ENCODE measurements around the gene CCDC141.

The CCDC141 gene

GRCh38 chr2:178933493-178933892, 116.4 kb downstream of the CCDC141 start:
- ATAC-seq = no peak
- no peak for TF ChIP-seq ZNF565 (CRISPR knock-in tag; conservative IDR thresholded peaks at IDR 0.05; ENCODE audit: low read depth)
- no peak for TF ChIP-seq OSR1 (CRISPR knock-in tag; IDR thresholded peaks at IDR 0.05)
- no peak for TF ChIP-seq PATZ1 (CRISPR knock-in tag; IDR thresholded peaks at IDR 0.05; ENCODE audit: borderline replicate concordance)
- TF ChIP-seq ESRRG (CRISPR knock-in tag; IDR thresholded peaks at IDR 0.05) = no peak

- no peak for TF ChIP-seq ZNF8 (CRISPR knock-in tag; IDR thresholded peaks at IDR 0.05)
- no peak for TF ChIP-seq TCF4 (CRISPR knock-in tag; IDR thresholded peaks at IDR 0.05; ENCODE audit: borderline replicate concordance)
- no peak for TF ChIP-seq OSR1 (CRISPR knock-in tag; IDR thresholded peaks at IDR 0.05)
- TF ChIP-seq ARNTL (CRISPR knock-in tag; IDR thresholded peaks at IDR 0.05; ENCODE audit: borderline replicate concordance, low read depth) = no peak
- TF ChIP-seq ZNF70 (CRISPR knock-in tag; IDR thresholded peaks at IDR 0.05) = no peak
- no peak for TF ChIP-seq CSRNP3 (CRISPR knock-in tag; IDR thresholded peaks at IDR 0.05)
- no peak for ATAC-seq
Measured at GRCh38 chr2:178928077-178928476, 121.9 kb downstream of the CCDC141 start.

GRCh38 chr2:178927173-178927572, 122.8 kb downstream of the CCDC141 start:
- no peak for ATAC-seq
- TF ChIP-seq SNAI2 (CRISPR knock-in tag; IDR thresholded peaks at IDR 0.05) (no peak), GLIS3 (CRISPR knock-in tag; IDR thresholded peaks at IDR 0.05) (no peak), CSRNP3 (CRISPR knock-in tag; IDR thresholded peaks at IDR 0.05) (no peak), ZFP30 (CRISPR knock-in tag; IDR thresholded peaks at IDR 0.05) (no peak), ZC3H10 (CRISPR knock-in tag; IDR thresholded peaks at IDR 0.05) (no peak), RARB (CRISPR knock-in tag; IDR thresholded peaks at IDR 0.05) (no peak), PPARA (CRISPR knock-in tag; IDR thresholded peaks at IDR 0.05; ENCODE audit: borderline replicate concordance) (no peak), BACH2 (CRISPR knock-in tag; IDR thresholded peaks at IDR 0.05; ENCODE audit: borderline replicate concordance) (no peak), ZNF8 (CRISPR knock-in tag; IDR thresholded peaks at IDR 0.05) (no peak), TSHZ2 (CRISPR knock-in tag; IDR thresholded peaks at IDR 0.05) (no peak), ESRRG (CRISPR knock-in tag; IDR thresholded peaks at IDR 0.05) (no peak), TCF4 (CRISPR knock-in tag; IDR thresholded peaks at IDR 0.05; ENCODE audit: borderline replicate concordance) (no peak), TOX (CRISPR knock-in tag; IDR thresholded peaks at IDR 0.05; ENCODE audit: borderline replicate concordance) (no peak), ZFP3 (CRISPR knock-in tag; IDR thresholded peaks at IDR 0.05) (no peak), ARNTL (CRISPR knock-in tag; IDR thresholded peaks at IDR 0.05; ENCODE audit: borderline replicate concordance, low read depth) (no peak), CSDC2 (CRISPR knock-in tag; IDR thresholded peaks at IDR 0.05) (no peak), ZNF565 (CRISPR knock-in tag; conservative IDR thresholded peaks at IDR 0.05; ENCODE audit: low read depth) (no peak), ISL1 (CRISPR knock-in tag; IDR thresholded peaks at IDR 0.05) (no peak)

GRCh38 chr2:178924817-178925216, 125.1 kb downstream of the CCDC141 start:
- no peak for ATAC-seq
- TF ChIP-seq ISL1 (CRISPR knock-in tag; IDR thresholded peaks at IDR 0.05) (no peak), ZNF70 (CRISPR knock-in tag; IDR thresholded peaks at IDR 0.05) (no peak), RARB (CRISPR knock-in tag; IDR thresholded peaks at IDR 0.05) (no peak), BACH2 (CRISPR knock-in tag; IDR thresholded peaks at IDR 0.05; ENCODE audit: borderline replicate concordance) (no peak), ESRRG (CRISPR knock-in tag; IDR thresholded peaks at IDR 0.05) (no peak), ZC3H10 (CRISPR knock-in tag; IDR thresholded peaks at IDR 0.05) (no peak), ZFP3 (CRISPR knock-in tag; IDR thresholded peaks at IDR 0.05) (no peak), OSR1 (CRISPR knock-in tag; IDR thresholded peaks at IDR 0.05) (no peak), SNAI2 (CRISPR knock-in tag; IDR thresholded peaks at IDR 0.05) (no peak), PATZ1 (CRISPR knock-in tag; IDR thresholded peaks at IDR 0.05; ENCODE audit: borderline replicate concordance) (no peak), CSDC2 (CRISPR knock-in tag; IDR thresholded peaks at IDR 0.05) (no peak), CREB5 (CRISPR knock-in tag; IDR thresholded peaks at IDR 0.05; ENCODE audit: low read depth) (no peak), PPARA (CRISPR knock-in tag; IDR thresholded peaks at IDR 0.05; ENCODE audit: borderline replicate concordance) (no peak), ZNF8 (CRISPR knock-in tag; IDR thresholded peaks at IDR 0.05) (no peak), GLIS3 (CRISPR knock-in tag; IDR thresholded peaks at IDR 0.05) (no peak), CSRNP3 (CRISPR knock-in tag; IDR thresholded peaks at IDR 0.05) (no peak), ZFP30 (CRISPR knock-in tag; IDR thresholded peaks at IDR 0.05) (no peak)
